Tibial nerve (tissue), 4 donors: ENCODE results near the gene SAMD9.

ENCODE experiments used
- CTCF ChIP-seq, 5 experiments: fragments of 200-600 bp in 3 of 5; fragments of 450-650 bp in 2 of 5; sonication (generic) in 3 of 5; IDR thresholded peaks; one replicate each; pipeline ENCODE4 v1.5.1; 2016 to 2019; ENCODE audit warnings: antibody characterized with exemption in 5 of 5, mild to moderate bottlenecking in 3 of 5, moderate library complexity in 2 of 5
- EP300 ChIP-seq, 2 donors: sonication (generic); formaldehyde crosslinking; IDR thresholded peaks; one replicate each; pipeline ENCODE4 v1.6.1; 2017; ENCODE audit warnings: antibody characterized with exemption in 2 of 2, mild to moderate bottlenecking in 1 of 2
- POLR2A ChIP-seq, 2 donors: fragments of 450-650 bp; IDR thresholded peaks; one replicate each; pipeline ENCODE4 v1.6.1; 2017; ENCODE audit warnings: antibody characterized with exemption in 2 of 2, mild to moderate bottlenecking in 2 of 2, moderate library complexity in 2 of 2

- no peak for TF ChIP-seq CTCF (IDR thresholded peaks at IDR 0.05)
- no peak for TF ChIP-seq EP300 (IDR thresholded peaks at IDR 0.05)
- TF ChIP-seq POLR2A (IDR thresholded peaks at IDR 0.05) = no peak
Measured at GRCh38 chr7:93117327-93117726, 452 bp downstream of the SAMD9 start.
